Stimulated activated CD4-positive, alpha-beta T cell treated with anti-CD3 and anti-CD28 coated beads, Interleukin-4, amount 100 ng/mL, for 4 hours (primary cell): ENCODE results near the gene HS6ST3.

Experiments
- DNase-seq, 2 experiments: peaks; one replicate each; pipeline ENCODE4 v3.0.0-alpha.2; 2020

Gene HS6ST3

DNA sequence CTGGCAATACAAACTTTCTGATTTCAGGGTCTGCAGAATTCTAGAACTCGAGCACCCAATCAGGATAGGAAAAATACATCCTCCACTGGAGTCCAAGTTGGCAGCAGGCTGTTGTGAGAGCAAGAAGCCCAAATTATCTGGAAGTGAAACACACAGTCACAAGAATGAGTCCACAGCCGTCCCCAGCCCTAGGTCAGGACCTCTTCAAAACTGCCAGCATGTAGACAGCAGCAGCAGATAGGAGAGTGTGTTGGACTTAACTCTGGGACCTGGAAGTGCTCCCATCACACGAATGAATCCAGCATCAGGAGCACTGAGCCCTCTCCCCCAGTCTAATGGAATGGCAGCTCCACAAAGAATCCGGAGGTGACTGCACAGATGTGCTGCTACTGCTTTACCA, 483.7 kb downstream of the HS6ST3 start:
- no peak for DNase-seq

DNA sequence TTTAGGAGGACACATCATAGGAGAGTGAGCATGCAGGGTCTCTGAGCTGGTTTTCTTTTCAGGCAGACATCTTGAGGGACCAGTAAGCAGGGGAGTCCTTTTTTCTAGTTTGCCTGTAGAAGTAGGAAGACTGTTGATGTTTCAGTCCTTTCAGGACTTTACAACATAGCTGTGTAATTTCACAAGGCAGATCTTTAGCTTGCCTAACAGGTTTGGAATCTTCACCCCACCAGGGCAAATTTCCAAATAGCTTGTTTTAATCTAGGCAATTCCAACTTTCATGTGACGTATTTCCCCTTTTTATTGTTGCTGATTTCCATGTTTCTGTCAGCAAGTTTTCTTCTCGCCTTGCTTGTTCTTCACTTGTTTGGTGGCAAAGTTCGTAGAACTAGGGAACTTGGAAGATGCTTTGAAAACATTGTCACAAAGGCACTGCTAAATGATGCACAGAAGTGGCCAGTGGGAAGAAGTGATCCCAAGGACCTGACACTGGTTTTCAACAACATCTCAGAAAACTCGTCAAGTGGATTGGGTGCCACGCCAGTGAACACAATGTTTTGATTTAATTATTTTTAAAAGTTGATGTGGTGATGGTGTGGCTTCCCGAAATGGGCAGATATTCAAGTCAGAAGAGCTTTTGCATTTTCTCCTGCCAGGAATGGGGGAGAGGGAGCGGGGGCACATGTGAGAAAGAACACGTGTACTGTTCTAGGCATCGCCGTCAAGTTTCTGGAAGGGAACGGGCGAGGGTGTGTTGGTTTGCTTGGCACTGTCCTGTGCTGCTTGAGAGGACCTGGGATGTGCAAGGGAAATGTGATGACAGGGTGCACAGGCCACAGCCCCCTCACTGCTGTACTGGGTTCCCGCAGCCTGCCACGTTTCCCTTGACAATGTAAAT, 485.8 kb downstream of the HS6ST3 start:
- DNase-seq: no peak

DNA sequence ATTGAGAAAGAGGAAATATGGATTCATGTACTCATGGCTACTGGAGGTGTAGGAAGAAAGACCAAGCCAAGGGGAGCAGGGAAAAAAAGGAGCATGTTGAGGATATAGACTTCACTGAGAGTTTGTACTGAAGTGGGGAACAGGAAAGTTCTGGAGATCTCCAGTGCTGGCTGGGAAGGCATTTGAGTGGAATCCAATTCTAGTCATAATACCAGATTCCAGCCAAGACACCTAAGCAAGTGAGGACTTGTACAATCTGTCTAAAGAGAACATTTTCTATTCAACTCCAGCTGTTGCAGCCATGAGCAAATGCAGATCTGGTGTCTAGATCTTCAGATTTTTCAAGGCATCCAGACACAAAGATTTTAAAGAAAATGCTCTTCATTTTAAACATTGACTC, 491.8 kb downstream of the HS6ST3 start:
- DNase-seq: no peak

DNA sequence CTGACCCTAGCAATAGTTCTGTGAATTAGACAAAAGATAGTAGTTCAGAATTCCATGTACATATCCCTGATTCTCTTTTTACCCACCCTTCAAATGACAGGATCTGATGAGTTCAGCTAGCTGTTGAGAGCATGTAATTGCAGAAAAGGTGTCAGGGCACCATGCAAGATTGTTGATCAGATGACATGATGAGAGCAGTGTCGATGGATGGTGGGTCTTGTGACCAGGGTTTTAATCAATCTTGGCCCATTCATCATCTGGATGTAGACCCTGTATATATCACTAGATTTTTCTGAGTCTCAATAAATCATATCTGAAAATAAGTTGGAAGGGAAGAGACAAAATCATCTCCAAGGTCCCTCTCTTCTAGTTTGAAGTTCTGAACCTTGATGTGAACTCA, 525.3 kb downstream of the HS6ST3 start:
- DNase-seq: no peak

DNA sequence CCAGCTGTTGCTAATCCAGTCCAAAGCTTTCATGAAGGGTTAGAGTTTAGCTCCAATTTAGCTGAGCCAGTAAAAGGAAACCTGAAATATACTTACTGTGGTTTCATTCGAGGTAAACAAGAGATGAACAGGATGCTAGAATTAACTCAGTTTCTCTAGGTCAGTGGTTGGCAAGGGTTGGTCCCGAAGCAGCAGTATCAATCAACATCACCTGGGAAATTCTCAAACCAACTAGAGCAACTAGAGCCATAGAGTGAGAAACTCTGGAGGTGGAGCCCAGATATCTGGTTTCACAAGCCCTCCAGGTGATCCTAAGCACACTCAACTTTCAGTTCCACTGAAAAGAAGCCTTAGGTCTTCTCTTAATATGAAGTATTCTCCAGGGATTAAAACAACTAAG, 527.6 kb downstream of the HS6ST3 start:
- no peak for DNase-seq

DNA sequence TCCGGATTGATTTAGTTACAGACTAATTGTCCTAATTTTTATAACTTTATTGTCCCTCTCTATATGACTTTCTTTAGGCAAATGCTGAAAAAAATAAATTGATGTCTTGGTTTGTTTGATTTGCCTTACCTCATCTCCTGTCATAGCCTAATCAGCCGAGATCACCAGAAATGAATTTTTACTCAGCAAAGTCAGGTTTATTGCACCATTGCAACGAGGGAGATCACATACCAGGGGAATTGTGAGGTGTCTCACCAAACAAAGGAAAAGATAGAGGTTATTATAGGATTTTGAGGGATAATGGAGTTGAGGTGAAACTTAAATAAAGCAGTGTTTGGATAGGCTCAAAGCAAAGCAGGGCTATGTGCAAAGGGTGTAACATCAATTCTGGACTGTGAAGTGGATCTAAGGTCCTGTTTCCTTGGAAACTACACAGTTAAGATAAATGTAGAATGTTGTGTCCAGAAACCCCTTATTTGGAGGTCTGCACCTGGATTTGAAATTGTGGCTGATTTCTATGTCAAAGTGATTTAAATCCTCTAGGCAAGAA, 531.8 kb downstream of the HS6ST3 start:
- DNase-seq: no peak

DNA sequence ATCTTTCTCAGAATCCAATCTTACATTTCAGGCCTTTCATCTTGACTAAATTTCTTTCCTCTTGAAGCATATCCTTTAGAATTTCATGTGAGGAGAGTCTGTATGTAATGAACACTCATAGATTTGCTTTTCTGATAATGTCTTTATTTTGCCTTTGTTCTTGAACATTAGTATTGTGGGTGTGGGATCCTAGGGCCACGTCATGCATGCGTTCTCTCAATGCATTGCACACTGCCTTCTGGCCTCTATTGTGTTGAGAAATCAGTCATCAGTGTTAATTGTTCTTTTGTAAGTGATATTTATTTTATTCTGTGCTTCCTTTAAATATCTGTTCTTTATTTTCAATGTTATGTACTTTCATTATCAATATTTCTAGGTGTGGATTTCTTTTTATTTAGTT, 539.4 kb downstream of the HS6ST3 start:
- no peak for DNase-seq

DNA sequence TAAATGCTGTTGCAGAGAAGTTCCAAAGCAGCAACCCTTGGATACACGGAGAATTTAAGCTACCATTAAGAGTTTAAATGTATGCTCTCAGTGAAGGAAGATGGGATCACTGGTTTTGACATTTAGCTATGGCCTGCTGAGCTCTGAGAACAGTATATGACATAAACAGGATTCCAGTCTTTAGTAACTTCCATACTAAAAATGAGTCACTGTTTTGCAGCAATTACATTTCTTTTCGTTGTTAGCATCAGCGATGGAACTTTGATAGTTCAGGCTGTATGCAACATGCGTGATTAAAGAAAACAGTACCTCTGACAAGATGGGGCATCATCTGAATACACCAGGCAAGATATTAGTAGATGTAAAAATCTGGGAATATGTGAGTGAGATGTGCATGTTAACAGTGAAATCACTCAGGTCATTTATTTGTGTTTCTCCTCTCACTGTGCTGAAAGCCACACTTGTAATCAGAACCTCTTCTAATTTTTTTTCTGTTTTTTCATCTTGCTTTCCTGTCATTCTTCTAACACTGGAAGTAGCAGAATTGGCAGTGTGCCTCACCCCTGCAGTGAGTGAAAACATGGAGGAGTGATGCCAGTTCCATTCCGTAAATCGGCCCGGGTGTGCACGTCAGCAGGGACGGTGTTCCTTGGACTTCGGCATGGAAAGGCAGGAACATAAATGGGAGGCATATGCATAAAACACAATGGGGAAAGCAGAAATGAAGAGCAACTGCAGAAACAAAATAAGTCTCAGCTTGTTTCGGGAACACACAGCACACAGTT, 542.8 kb downstream of the HS6ST3 start:
- no peak for DNase-seq

DNA sequence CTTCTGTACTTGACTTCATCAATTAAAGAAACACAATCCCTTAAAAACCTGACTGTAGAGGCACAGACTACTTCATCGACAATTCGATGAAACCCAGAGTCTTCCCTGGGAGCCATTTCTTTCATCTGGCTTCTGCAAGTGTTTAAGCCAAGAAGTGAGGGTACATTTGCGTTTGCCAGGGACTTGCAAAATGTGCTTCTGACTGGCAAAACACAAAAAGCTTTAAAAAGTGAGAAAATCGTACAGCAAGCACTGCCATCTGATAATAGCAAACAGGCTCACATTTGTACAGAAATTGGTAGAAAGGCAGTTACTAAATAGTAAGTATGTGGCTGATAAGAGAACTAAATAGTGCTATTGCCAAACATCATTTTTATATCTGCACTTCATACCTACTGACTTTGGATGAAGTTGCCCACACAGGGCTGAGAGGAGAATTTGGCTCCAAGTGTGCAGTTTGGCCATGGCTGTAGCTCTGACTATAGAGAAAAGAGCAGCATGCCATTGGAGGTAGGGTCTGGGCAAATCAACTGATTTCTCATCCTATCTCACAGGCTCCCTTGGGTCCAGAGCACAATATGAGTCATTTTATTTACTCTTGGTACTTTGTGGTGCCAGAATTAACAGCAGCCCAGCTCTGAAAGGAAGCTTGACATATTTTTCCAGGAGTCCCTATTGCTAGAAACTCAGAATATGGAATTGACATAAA, 546.2 kb downstream of the HS6ST3 start:
- no peak for DNase-seq

DNA sequence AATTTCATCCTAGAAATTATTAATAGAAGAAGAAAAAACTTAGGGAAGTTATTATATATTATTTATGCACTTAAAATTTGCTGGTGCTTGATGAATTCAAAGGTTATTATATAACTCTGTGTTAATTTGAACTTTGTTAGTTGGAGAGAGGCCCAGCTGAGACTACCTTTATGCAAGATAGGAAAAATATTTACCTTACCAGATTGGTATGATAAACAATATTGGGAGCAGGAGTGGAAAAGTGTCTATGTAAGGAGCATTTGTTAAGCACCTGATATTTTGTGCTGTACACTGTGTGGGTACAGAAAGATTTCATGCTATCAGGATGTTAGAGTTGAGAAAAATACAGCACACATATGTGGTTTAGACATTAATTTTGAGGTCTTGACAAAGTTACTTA, 547.1 kb downstream of the HS6ST3 start:
- no peak for DNase-seq

DNA sequence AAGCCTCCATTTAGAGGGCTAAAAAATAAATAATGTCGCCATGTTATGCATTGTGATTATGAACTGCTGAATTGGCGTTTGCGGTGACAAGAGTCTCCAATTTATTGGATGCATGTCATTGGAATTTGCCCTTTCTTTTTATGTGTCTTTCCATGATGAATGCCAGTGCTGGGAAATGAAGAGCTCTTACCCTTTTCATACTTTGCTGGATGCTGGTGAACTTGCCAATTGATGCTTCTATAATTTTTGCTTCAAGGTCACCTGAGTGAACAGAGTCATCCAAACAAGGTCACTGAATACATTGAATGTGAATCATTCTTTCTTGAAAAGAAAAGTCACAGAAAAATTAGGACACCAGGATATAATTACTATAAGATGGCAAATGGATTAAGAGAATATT, 556.2 kb downstream of the HS6ST3 start:
- no peak for DNase-seq

DNA sequence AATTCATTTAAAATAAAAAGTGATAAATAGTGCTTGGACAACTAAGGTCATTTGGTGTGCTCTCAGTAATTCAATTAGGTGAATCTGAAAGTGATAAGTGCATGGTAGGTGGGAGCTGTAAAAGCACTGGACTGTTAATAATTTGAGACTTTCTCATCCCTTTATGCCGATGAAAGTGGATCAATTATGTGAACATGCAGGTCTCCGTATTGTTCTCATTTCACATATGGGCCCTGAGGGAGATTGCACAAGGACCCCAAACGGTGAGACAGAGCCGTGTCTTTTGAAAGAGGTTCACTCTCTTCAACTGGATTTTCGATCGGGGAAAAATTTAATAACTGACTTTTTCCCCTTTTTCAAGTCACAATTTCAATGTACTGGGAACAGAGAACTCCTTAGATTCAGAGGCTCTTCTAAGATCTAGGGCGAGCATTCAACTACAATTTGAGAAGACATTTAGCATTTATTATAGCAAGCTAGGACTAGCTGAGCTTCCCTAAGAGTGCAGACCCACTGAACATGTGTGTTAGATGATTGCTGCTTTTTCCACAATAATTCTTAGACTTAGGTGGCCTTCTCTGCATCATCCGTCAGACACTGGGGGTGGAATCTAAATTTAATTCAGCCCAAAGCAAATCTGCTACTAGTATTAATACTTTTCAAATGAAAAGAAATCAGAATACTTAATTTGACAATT, 556.8 kb downstream of the HS6ST3 start:
- DNase-seq: no peak

DNA sequence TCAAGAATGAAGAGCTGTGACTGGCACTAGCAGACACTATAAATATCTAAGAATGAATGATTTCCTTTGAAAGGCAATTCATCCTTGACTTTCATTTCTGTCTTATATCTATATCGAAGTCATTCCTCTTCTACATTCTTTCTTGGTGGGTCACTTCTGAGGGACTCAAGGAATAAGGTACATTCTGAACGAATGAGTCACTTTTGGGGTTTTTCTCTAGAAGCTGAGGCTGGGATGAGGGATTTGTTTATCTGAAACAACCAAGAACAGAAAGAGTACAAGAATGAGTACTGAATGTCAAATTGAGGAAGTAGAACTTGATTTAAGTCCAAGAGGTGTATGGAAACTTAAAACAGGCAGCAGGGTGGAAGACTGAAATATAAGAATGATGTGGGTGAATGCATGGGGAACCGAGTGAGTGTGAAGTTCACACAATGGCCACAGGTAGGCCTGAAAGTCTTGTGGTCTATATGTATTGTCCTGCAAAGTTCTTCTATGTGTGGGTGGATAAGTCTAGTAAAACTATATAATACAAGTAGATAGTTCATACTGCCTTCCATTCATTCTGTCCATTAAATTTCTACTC, 560.5 kb downstream of the HS6ST3 start:
- DNase-seq: no peak

DNA sequence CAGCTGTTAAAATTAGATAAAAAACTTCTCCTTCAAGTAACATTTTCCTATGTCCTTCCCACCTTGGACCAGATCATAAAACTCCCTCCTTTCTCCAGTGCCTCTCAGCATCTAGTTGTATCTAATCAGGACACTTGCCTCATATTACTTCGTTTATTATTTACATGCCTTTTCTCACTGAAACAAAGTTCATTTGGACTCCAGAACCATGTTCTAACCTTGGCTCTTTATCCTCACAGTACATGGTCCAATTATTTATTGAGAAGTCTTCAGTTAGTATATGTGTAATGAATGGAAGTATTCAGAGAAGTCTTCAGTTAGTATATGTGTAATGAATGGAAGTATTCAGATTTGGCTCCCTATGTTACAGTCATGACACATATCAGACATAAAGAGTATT, 561.7 kb downstream of the HS6ST3 start:
- DNase-seq: no peak

DNA sequence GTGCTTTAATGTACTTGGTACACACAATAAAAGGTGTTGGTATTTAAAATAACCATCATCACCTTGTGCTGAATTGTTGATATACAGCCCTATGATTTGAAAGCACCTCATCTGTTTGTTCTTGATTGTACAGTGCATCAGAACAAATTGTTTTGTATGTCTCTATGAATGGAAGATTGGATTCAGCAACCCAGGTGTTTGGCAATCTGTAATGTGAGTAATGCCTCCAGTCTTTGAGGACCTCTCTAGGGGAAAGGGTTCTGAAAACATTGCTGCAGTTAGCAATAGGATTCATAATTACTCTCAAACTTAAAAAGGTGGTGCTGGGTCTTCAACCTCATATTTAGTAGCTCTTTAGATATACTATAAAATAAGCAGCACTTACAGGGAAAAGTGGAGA, 562.6 kb downstream of the HS6ST3 start:
- no peak for DNase-seq

DNA sequence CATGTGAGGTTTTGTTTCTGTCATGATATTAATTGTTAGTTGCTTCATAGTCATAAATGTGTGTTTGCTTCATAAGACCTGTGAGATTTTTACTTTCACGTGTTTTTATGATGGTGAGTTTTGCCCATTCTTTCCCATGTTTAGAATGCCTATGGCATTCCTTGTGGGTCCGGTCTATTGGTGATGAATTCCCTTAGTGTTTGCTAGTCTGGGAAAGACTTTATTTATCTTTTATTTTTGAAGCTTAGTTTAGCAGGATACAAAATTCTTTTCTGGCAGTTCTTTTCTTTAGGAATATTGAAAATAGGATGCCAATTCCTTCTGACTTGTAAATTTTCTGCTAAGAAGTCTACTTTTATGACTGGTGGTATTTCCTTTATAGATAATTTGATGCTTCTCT, 571.7 kb downstream of the HS6ST3 start:
- no peak for DNase-seq

DNA sequence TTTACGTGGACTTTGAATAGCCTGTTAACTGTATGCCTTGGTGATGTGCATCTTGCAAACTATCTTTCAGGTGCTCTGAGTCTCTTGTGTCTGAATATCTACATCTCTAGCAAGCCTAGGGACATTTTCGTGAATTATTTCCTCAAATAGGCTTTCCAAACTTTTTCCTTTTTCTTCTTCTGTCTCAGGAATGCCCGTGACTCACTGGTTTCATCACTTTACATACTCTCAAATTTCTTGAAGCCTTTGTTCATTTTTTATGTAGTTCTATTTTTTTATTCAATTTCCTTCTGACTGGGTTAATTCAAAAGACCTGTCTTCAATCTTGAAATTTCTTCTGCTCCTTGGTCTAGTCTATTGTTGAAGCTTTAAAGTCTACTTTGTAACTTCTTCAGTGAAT, 572.1 kb downstream of the HS6ST3 start:
- DNase-seq: no peak

DNA sequence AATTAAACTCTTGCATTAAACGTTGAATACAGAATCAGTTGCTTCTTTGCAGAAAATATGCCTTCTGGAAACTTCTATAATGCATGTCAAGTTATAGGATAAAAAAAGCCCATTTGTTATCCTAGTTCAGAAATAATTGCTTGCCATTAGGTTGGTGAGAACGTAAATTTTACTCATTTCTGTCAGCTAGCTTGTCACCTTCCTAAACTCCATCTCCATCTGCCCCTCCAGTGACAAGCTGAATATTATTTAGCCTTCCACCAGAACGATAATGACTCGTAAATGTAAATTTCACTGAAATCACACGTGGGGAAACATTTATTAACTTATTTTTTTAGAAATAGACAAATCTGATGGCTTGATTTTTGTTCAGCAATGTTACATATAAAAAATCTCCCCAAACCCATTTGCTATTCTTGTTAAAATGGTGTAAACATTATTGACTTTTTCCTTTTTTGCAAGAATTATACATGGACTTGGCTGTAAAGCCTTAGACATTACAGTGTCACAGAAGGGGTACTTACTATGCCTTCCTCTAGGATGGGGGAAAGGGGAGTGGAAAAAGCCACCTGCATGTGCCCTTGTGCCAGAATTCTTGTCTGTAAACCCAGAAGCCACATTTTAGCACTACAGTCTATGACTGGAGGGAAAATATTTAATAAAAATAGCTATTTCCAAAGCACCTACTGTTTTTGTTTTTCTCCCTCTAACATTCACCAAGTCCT, 577.5 kb downstream of the HS6ST3 start:
- no peak for DNase-seq

DNA sequence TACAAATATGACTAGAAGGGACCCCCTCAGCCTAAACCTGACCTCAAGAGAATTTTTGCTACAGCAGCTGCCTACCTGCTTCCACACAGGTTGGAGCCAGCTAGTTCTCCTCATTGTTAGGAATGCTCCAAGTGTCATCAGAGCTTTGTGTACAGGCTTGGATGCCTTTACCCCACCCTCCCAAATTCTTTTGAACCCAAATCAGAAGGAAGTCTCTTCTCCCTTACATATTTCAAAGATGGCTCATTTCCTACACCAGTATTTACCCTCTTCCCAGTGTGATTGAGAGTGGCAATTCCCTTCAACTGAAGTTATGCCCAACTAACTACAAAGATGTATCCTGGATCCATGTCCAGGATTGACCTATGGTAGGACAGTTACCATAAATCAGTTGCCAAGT, 581.2 kb downstream of the HS6ST3 start:
- DNase-seq: no peak

DNA sequence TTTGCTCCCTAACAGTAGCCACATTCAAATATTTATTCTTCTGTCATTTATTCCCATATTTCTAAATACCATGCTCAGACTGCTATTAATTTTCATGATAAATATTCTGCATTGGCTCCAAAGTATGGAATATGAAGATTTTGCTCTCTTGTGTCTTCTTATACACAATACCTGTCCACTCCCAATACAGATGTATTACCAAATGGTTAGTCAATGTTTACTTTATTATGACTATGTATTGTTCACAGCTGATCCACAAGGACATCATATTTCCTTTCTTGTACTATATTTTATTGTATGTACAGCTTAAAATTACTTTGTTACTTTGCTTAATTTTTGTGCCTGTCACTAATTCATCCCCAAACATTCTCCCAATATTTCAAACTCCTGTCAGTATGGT, 582.1 kb downstream of the HS6ST3 start:
- DNase-seq: no peak

DNA sequence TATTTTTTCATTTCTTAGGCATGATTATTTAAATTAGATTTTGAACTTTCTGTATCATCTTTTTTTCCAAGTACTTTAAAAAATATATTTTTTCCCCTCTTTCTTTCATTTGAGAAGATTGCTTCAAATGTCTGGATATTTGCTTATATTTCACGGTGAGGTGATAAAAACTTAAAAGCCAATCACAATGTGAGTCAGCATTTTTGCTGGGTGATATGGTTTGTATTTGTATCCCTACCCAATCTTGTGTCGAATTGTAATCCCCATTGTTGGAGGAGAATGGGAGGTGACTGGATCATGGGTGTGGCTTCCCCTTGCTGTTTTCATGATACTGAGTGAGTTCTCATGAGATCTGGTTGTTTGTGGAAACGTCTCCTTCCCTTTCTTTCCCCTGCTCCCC, 583.9 kb downstream of the HS6ST3 start:
- no peak for DNase-seq

DNA sequence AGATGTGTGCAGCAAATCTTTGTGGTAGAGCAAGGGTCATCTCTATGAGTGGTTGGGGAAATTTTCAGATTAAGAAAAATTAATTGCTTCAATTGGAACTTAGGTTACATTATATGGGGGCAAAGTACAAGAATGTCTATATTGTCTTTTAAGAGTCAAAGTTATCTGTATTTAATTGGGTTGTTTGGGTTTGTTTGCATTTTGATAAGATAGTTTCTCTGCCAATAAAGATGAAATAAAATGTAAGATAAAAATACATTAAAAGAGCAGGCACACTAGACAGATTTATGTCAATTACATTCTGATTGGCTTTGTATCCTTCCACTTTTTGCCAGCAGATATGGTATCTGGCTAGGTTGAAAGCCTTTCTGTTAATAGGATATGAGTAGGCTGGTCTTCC, 587.1 kb downstream of the HS6ST3 start:
- no peak for DNase-seq
